GM12878 (cell line): ENCODE data around the gene C20orf96. TPM values are rescaled to one million over a fixed set of nuclear protein-coding genes. Genes with fewer than 3 reads are reported as not detected.

Experiments used
- ATAC-seq: fragments of 200-7000 bp; cut with Tn5 transposase; 3 replicates; pipeline ENCODE4 v1.9.1; 2020; ENCODE audit warnings: mild to moderate bottlenecking, moderate library complexity
- BruUV-seq: library from RNA; stranded (reverse); fragments of 400-500 nt; replicated peaks from 2 replicates; lab custom pipeline; 2021; lab: Mats Ljungman, UMichigan
- CTCF ChIA-PET: fragments of 300-600 bp; sonication (Branson Sonifier 250); formaldehyde crosslinking; extraction: SDS; loops from one replicate; lab custom pipeline; 2021; ENCODE audit warnings: inconsistent platforms; lab: Yijun Ruan, JAX
- POLR2A ChIA-PET: fragments of 350-600 bp; formaldehyde crosslinking; extraction: SDS; loops from one replicate; lab custom pipeline; 2021; ENCODE audit warnings: inconsistent platforms; lab: Charles Lee
- RAD21 ChIA-PET: fragments of 300-600 bp; sonication (Branson Sonifier 250); formaldehyde crosslinking; loops from one replicate; lab custom pipeline; 2023; ENCODE audit warnings: antibody characterized with exemption; ENCODE audit not compliant: unreplicated experiment; lab: Charles Lee
- SMC1A ChIA-PET: fragments of 300-600 bp; sonication (Branson Sonifier 250); formaldehyde crosslinking; loops from one replicate; lab custom pipeline; 2023; ENCODE audit not compliant: unreplicated experiment, uncharacterized antibody; lab: Charles Lee
- DNase-seq: peaks from one replicate; pipeline ENCODE4 v3.0.0-alpha.2; 2011; ENCODE audit warnings: low read depth, low spot score
- FAIRE-seq: peaks from 3 replicates; lab custom pipeline; 2011; peaks lifted over from hg19 to GRCh38; lab: Jason Lieb, UNC
- H2AFZ ChIP-seq: 2 replicates; pipeline ENCODE4 v1.6.0; 2011; ENCODE audit warnings: low read depth, low read length, control low read depth; ENCODE audit not compliant: control insufficient read depth
- H3K27ac ChIP-seq: 2 replicates; pipeline ENCODE4 v1.5.1; 2011; ENCODE audit warnings: control low read depth; ENCODE audit not compliant: control insufficient read depth, insufficient read depth
- H3K27me3 ChIP-seq, 2 experiments: replicated peaks in 1 of 2; 2 replicates each; pipeline versions ENCODE4 v1.6.0 to v1.6.1; 2011; ENCODE audit warnings: low read length in 1 of 2; ENCODE audit not compliant: control insufficient read depth in 2 of 2, insufficient read depth in 2 of 2
- H3K36me3 ChIP-seq, 2 experiments: 2 replicates each; pipeline ENCODE4 v1.5.1; 2011; ENCODE audit warnings: low read length in 1 of 2; ENCODE audit not compliant: control insufficient read depth in 2 of 2, insufficient read depth in 2 of 2
- H3K4me1 ChIP-seq: 2 replicates; pipeline ENCODE4 v1.6.1; 2011; ENCODE audit warnings: mild to moderate bottlenecking, low read length, moderate library complexity, mixed read lengths; ENCODE audit not compliant: control insufficient read depth, insufficient read depth
- H3K4me2 ChIP-seq: 2 replicates; pipeline ENCODE4 v1.6.0; 2011; ENCODE audit warnings: control low read depth; ENCODE audit not compliant: control insufficient read depth, insufficient read depth
- H3K4me3 ChIP-seq: fragments of 200-600 bp; sonication (generic); 2 replicates; pipeline ENCODE4 v1.5.1; 2016
- H3K79me2 ChIP-seq: 2 replicates; pipeline ENCODE4 v1.6.0; 2011; ENCODE audit warnings: low read length; ENCODE audit not compliant: control insufficient read depth, insufficient read depth
- H3K9ac ChIP-seq: 2 replicates; pipeline ENCODE4 v1.8.0; 2011; ENCODE audit warnings: low read length, control low read depth, mixed read lengths; ENCODE audit not compliant: control insufficient read depth, insufficient read depth
- H3K9me3 ChIP-seq: replicated peaks from 3 replicates; pipeline ENCODE4 v1.5.1; 2011; ENCODE audit warnings: mild to moderate bottlenecking, low read length; ENCODE audit not compliant: control insufficient read depth, insufficient read depth
- H4K20me1 ChIP-seq: 2 replicates; pipeline ENCODE4 v1.6.0; 2011; ENCODE audit not compliant: control insufficient read depth, insufficient read depth
- ATF2 ChIP-seq: IDR thresholded peaks from 2 replicates; pipeline ENCODE4 v1.6.1; 2012; ENCODE audit warnings: low read length, inconsistent platforms
- CBX5 ChIP-seq: sonication (generic); IDR thresholded peaks from 2 replicates; pipeline ENCODE4 v1.6.1; 2016; ENCODE audit warnings: low read depth, moderate library complexity, mild to moderate bottlenecking, inconsistent platforms
- CHD4 ChIP-seq: fragments of 200-600 bp; sonication (generic); IDR thresholded peaks from 2 replicates; pipeline ENCODE4 v1.6.1; 2016; ENCODE audit warnings: mild to moderate bottlenecking
- ETV6 ChIP-seq, 2 experiments: fragments of 450-650 bp in 1 of 2; IDR thresholded peaks in 1 of 2; conservative IDR thresholded peaks in 1 of 2; 2 replicates each; pipeline ENCODE4 v1.6.1; 2014; ENCODE audit warnings: antibody characterized with exemption in 1 of 2, borderline replicate concordance in 1 of 2, low read depth in 1 of 2, mild to moderate bottlenecking in 1 of 2, moderate library complexity in 1 of 2
- HCFC1 ChIP-seq: fragments of 150-350 bp; IDR thresholded peaks from 2 replicates; pipeline ENCODE4 v1.6.1; 2014; ENCODE audit warnings: low read length
- IRF4 ChIP-seq: IDR thresholded peaks from 2 replicates; pipeline ENCODE4 v1.6.1; 2011; ENCODE audit warnings: low read depth, low read length
- MXI1 ChIP-seq: fragments of 150-350 bp; IDR thresholded peaks from 2 replicates; pipeline ENCODE4 v1.6.1; 2011; ENCODE audit warnings: low read depth, mild to moderate bottlenecking, inconsistent platforms, low read length, improper control_type of control experiment
- PBX3 ChIP-seq: IDR thresholded peaks from 2 replicates; pipeline ENCODE4 v1.6.1; 2011; ENCODE audit warnings: mild to moderate bottlenecking, low read depth, low read length, moderate library complexity; ENCODE audit not compliant: insufficient replicate concordance
- RAD21 ChIP-seq: IDR thresholded peaks from 2 replicates; pipeline ENCODE4 v1.6.1; 2011; ENCODE audit warnings: mild to moderate bottlenecking, low read depth, low read length, moderate library complexity; ENCODE audit not compliant: insufficient read depth
- SRF ChIP-seq, 2 experiments: IDR thresholded peaks; 2 replicates each; pipeline ENCODE4 v1.6.1; 2011; ENCODE audit warnings: low read depth in 2 of 2, low read length in 2 of 2, mild to moderate bottlenecking in 1 of 2, moderate library complexity in 1 of 2
- TARDBP ChIP-seq: IDR thresholded peaks from 2 replicates; pipeline ENCODE4 v1.6.1; 2016; ENCODE audit warnings: borderline replicate concordance
- USF1 ChIP-seq: IDR thresholded peaks from 2 replicates; pipeline ENCODE4 v1.6.1; 2011; ENCODE audit warnings: borderline replicate concordance, low read depth, mild to moderate bottlenecking, moderate library complexity, mixed read lengths, low read length; ENCODE audit not compliant: insufficient read depth; ENCODE audit errors: extremely low read length
- ZBTB40 ChIP-seq: fragments of 450-650 bp; IDR thresholded peaks from 2 replicates; pipeline ENCODE4 v1.6.1; 2016; ENCODE audit warnings: mild to moderate bottlenecking, moderate library complexity, borderline replicate concordance
- WGBS: methylation state at CpG from one replicate; pipeline ENCODE4 v1.1.6; 2016; ENCODE audit warnings: low lambda C conversion rate; ENCODE audit not compliant: insufficient replicate concordance, insufficient coverage; ENCODE audit errors: missing lambda C conversion rate; 5-methylcytosine and 5-hydroxymethylcytosine counted together
- in situ Hi-C: fragments of 300-500 bp; cut with MboI; formaldehyde crosslinking; loops from 9 replicates; pipeline ENCODE4 v1.14.3; 2018; ENCODE audit warnings: mixed read lengths
- intact Hi-C: fragments of 100-400 bp; cut with micrococcal nuclease; formaldehyde crosslinking; loops from one replicate; pipeline ENCODE4 v1.14.2; 2022; ENCODE audit not compliant: unreplicated experiment
- polyA plus RNA-seq, 11 experiments: library from polyadenylated mRNA; depleted of rRNA in 4 of 11; unstranded in 6 of 11; stranded (reverse) in 5 of 11; fragments of >200 nt; fragmentation: Nextera tagmentation in 4 of 11; fragmentation: Illumina TruSeq in 1 of 11; extraction: Ambion mirVana in 4 of 11; extraction: Trizol in 1 of 11; gene quantifications; 1 replicate in 1 of 11; 2 replicates in 10 of 11; pipeline versions ENCODE4 v1.2.1 to v1.2.3, GENCODE V29; 2011 to 2016; ENCODE audit warnings: inconsistent platforms in 2 of 11, missing spikeins in 2 of 11, low read depth in 1 of 11
- total RNA-seq, 4 experiments: library from RNA; depleted of rRNA in 3 of 4; stranded (reverse); fragments of >200 nt in 3 of 4; fragmentation: Illumina TruSeq in 1 of 4; extraction: Trizol in 1 of 4; gene quantifications; 2 replicates each; pipeline versions ENCODE4 v1.2.1 to v1.2.3, GENCODE V29; 2013 to 2021

C20orf96 gene
- total and polyA plus RNA-seq, 10 of the 15 experiments (the other 5 are each of a cell fraction or from before 2014, with no cell fraction given), result 1.4 to 8.6 (median 5.9) TPM

GRCh38 chr20:325045-325888, 34.7 kb upstream of the C20orf96 start, which contains the start of gene SOX12:
Gene SOX12, plus strand, starts transcription at chr20:325552. Its CDS starts 373 bp downstream, at chr20:325925.
- H3K79me2 ChIP-seq, result peaks cover 11% of the 10 kb centered on the region
- SMC1A ChIA-PET, result interaction anchor here (1.0 to 3.3 kb wide), 4 partner anchors 13 to 28 kb away, joined by 4 to 15 read pairs (median 8); partner anchors contain the start of gene ZCCHC3
- H3K9me3 ChIP-seq, result no peaks in the 10 kb centered on the region
- no TSS peak for BruUV-seq
- peaks cover 10% of the 10 kb centered on the region for H3K4me1 ChIP-seq
- intact Hi-C loops (no loop called here), in situ Hi-C loops (no loop called here)
- H3K27me3 ChIP-seq, result no peaks in the 10 kb centered on the region
- ATAC-seq, result peak; percentile 77
- CTCF ChIA-PET, result interaction anchor here (0.5 to 3.0 kb wide), 3 partner anchors 26 to 88 kb away, joined by 3 to 15 read pairs (median 10); no protein-coding TSS in a partner anchor
- H3K4me3 ChIP-seq, result peak within 1 kb of the TSS; percentile 87
- POLR2A ChIA-PET, result interaction anchor here (0.7 to 4.5 kb wide), 5 partner anchors 16 to 36 kb away, joined by 3 to 30 read pairs (median 9); partner anchors contain the start of genes NRSN2 and ZCCHC3
- no peaks in the 10 kb centered on the region for H3K36me3 ChIP-seq
- FAIRE-seq, result peak; percentile 72
- RAD21 ChIA-PET, result interaction anchor here (1.1 to 1.5 kb wide), 3 partner anchors 24 to 28 kb away, joined by 3 to 4 read pairs (median 4); partner anchors contain the start of gene ZCCHC3
- H3K27ac ChIP-seq, result peak within 1 kb of the TSS; percentile 88
- DNase-seq, result peak; percentile 71
- H3K4me2 ChIP-seq, result peak within 1 kb of the TSS; percentile 97
- H2AFZ ChIP-seq, result peak within 1 kb of the TSS; percentile 74
- 0% methylated on average over 36 of the region's 106 CpGs for WGBS
- no peaks in the 10 kb centered on the region; the same call in 1 of the 2 replicates for H4K20me1 ChIP-seq
- peak within 1 kb of the TSS; percentile 83 for H3K9ac ChIP-seq
- TF ChIP-seq HCFC1, result no peak
- no peak for TF ChIP-seq TARDBP
- no peak for TF ChIP-seq ATF2
- peak; percentile 33; the same call in 1 of the 2 replicates for TF ChIP-seq MXI1
- TF ChIP-seq CBX5, result no peak
- no peak for TF ChIP-seq USF1
- TF ChIP-seq ETV6 (conservative IDR thresholded peaks at IDR 0.05 in 1 of 2, IDR thresholded peaks at IDR 0.05 in 1 of 2; ENCODE audit: borderline replicate concordance in 1 of 2, low read depth in 1 of 2), result no peak
- no peak for TF ChIP-seq PBX3
- no peak for TF ChIP-seq SRF (IDR thresholded peaks at IDR 0.05; ENCODE audit: low read depth in 2 of 2, low read length in 2 of 2)
- TF ChIP-seq RAD21, result no peak
- no peak for TF ChIP-seq IRF4
- no peak for TF ChIP-seq CHD4
- TF ChIP-seq ZBTB40, result no peak
